Cardiac septum (tissue), 1 donor: Measurements from ENCODE around the gene PRODH2. TPM values are rescaled to one million over a fixed set of nuclear protein-coding genes. Genes with fewer than 3 reads are reported as not detected.
"Not testable (repeated sequence)": the region's sequence is repeated elsewhere in the genome, so short reads cannot be mapped to it uniquely, and the experiment has no call there.

ENCODE experiments used
- DNase-seq: peaks from one replicate; pipeline ENCODE4 v3.0.0-alpha.2; 2020; ENCODE audit warnings: low spot score
- intact Hi-C: fragments of 100-400 bp; cut with DNase I; formaldehyde crosslinking; loops from one replicate; pipeline ENCODE4 v1.14.0; 2022
- total RNA-seq: library from RNA; stranded (reverse); fragmentation: NEBNext Ultra II Directional; extraction: Animal tissue kit (Norgen Biotek cat#: 25700); gene quantifications from one replicate; pipeline ENCODE4 v1.2.1, GENCODE V29; 2021
- donor health status: DM: no; HTN: no; CAD: no.

PRODH2 gene
- total RNA-seq, 1 donor from 2014 or later = not detected

DNA sequence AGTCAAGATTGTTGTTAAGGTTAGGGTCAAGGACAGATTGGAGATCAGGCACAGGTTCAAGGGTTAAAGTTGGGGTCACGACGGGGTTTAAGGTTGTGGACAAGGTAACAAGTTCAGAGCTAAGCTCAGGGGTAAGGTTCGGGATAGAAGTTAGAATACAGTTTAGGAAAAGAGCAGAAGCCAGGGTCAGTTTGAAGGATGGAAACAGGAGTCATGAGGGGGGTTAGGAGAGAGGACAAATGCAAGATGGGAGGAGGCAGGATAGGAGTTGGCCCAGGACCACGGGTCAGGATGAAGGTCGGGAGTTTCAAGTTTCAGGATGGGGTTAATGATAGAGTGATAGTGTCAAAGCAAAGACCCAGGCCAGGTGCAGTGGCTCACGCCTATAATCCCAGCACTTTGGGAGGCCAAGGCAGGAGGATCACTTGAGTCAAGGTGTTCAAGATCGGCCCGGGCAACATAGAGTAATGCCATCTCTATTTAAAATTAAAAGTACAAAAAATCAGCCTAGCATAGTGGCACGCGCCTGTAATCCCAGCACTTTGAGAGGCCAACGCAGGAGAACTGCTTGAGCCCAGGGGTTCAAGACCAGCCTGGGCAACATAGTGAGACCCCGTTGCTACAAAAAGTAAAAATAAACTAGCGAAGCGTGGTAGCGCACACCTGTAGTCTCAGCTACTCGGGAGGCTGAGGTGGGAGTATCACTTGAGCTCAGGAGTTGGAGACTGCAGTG lies 32.0 kb upstream of the PRODH2 start:
- intact Hi-C loops = no loop called here

DNA sequence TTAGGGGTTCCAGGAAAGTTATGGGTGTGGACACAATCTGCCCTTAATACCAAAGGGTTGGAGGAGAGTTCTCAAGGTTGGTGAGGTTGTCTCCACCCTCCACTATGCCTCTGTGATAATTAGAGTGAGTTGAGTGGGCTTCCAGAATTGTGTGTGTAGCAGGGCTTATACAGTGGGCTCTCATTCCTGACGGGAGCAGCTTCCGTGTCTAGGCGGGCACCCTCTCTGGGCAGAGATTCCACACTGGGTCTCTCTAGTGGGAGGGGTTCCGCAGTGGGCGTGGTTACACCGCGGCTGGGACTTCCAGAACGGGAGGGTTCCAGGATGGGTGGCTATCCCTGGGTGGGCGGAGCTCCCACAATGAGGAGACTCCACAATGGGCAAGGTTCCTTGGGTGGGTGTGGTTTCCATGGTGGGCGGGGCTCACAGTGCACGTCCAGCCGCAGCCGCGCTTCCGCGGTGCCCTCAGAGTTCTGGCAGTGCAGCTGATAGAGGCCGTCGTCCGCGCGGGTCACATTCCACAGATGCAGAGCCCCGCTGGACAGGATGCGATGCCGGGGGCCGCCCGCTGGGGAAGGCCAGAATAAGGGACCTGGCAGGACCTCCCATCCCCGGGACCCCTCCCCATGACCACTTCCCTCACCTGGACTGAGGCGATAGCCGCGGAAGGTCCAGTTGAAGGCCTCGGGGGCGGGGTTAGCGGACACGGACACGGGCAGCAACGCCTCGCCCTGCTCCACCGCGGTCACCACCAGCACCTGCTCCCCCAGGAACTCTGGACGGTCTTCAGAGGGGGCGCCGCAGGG lies 31.2 kb upstream of the PRODH2 start:
- intact Hi-C loops = no loop called here
- DNase-seq = no peak

More for the DNA sequence above, 32.0 kb upstream of the PRODH2 start:
- DNase-seq = no peak

DNA sequence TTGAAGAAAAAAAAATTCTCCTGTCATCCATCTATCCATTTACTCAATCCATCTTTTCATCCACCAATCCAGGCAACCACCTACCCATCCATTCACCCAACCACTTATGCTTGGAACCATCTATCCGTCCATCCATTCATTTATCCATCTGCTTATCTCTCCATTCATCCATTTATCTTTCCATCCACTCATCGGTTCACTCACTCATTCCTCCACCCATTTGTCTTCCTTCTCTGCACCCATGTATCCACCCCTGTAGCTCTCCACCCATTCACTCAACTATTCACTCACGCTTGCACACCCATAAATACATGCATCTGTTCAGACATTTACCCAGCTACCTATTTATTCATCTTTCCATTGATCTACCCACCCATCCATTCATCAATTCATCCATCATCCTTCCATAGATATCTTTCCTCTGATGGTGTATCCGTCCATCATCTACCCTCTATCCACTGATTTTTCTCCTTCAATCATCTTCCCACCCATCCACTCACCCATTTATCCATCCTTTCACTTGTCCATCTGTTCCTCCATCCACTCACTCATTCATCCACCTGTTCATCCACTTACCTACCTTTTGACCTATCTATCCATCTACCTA lies 30.1 kb upstream of the PRODH2 start:
- DNase-seq = no peak

DNA sequence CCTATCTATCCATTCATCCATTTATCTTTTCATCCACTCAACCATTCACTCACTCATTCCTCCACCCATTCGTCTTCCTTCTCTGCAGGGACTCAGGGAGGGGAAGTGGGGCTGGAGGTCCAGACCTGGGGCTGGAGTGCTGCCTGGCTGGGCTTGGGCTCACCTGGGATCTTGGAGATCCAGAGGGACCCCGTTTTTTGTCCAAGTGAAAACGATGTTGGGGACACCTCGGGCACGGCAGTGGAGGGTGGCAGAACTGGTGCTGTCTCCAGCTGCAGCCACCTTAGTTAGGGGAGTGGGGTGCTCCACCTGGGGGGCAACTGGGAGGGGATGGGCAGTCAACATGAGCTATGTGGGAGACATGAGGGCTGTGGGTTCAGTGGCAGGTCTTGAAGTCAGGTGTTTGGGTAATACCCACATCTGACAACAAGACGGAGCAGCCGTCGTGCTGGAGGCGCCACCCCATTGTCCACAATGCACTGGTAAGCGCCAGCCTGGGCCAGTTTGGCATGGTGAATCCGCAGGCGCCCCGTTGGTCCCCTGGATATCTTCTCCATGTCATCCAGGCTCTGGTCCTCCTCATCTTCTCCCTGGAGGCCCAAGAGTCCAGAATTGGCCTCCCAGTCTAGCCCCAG lies 29.4 kb upstream of the PRODH2 start:
- intact Hi-C loops = no loop called here
- no peak for DNase-seq

More for the DNA sequence above, 30.1 kb upstream of the PRODH2 start:
- intact Hi-C loops = no loop called here

DNA sequence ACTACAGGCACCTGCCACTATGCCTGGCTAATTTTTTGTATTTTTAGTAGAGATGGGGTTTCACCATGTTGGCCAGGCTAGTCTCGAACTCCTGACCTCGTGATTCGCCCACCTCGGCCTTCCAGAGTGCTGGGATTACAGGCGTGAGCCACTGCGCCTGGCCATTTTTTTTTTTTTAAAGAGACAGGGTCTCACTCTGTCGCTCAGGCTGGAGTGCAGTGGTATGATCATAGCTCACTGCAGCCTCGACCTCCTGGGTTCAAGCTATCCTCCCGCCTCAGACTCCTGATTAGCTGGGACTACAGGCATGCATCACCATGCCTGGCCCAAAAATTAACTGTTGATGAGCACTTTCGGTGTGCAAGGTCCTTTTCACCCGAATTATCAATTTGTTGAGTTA lies 23.5 kb upstream of the PRODH2 start:
- DNase-seq, intact Hi-C loops: not testable (repeated sequence)

DNA sequence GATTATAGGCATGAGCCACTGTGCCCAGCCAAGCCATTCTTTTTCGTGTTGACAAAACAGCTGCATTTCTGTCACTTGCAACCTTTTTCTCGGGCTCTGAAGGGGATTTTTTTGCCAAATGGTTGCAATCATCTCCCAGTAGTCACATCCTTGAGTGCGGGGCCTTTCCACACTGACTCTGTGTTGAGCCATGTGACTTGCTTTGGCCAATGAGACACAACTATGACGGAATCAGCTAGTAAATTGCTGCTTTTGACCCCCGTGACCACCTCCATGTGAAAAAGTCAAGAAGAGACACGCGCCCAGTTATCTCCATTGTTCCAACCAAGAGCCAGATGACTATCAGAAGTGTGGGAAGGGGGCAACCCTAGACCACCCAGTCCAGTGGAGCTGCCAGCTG lies 21.3 kb upstream of the PRODH2 start:
- intact Hi-C loops = no loop called here
- DNase-seq = no peak

DNA sequence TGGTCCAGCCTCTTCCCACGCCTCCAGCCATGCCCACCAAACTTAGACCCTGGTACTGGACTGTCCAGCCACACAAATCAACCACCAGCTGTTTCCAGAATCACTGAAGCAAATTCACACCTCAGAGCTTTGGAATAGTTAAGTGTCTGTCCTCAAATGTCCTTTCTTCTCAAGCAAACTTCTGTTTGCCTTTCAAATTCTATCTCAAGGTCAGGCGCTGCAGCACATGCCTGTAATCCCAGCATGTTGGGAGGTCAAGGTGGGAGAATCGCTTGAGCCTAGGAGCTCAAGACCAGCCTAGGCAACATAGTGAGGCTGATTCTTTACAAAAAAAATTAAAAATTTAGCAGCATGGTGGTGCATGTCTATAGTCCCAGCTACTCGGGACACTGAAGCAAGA lies 19.4 kb upstream of the PRODH2 start:
- intact Hi-C loops = no loop called here
- no peak for DNase-seq

DNA sequence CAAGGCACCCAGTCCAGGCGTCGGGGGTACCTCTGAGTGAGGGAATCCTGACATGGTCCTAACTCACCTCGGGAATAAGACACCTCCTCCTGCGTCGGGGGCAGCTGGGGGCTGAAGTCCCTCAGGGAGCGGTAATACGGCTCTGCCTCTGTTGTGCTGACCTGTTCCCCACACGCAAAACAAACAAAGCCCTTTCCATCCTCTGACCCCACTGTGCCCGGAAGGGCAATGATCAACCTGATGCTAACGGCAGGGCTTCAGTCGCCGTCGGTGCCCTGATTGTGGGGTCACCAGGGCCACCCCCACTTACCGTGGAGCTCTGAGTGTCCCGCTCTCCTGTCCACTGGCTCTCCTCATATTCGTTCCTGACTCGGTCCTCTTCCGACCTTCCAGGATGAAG lies 18.3 kb upstream of the PRODH2 start:
- intact Hi-C loops = no loop called here
- no peak for DNase-seq

DNA sequence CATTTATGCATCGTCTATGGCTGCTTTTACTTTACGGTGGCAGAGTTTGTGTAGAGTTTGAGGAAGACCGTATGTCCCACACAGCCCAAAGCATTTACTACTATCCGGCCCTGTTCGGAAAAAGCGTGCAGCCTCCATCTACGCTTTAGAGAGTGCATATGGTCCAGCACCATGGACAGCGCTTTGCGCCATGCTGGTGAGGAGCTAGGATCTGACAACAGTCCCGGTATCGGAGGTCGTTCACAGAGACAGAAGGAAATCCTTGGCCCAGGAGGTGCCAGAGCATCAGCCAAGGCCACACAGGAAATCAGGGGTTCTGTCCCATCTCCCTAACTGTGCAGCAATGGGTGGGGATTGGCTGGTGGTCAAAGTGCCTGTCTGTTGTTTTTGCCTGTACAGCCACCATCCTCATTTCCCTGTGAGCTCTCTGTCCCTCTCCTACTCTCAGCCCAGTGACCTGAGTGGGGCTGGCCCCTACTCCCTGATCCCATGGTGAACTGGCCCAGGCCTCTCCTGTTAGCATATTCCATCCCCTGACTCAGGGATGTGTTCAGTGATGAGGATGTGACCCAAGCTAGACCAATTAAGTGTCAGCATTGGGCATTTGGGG lies 16.2 kb upstream of the PRODH2 start:
- intact Hi-C loops = loop anchor here (10.0 kb wide), 1 partner anchor 114 kb away; the partner anchor contains the start of gene KMT2B
- DNase-seq = no peak

DNA sequence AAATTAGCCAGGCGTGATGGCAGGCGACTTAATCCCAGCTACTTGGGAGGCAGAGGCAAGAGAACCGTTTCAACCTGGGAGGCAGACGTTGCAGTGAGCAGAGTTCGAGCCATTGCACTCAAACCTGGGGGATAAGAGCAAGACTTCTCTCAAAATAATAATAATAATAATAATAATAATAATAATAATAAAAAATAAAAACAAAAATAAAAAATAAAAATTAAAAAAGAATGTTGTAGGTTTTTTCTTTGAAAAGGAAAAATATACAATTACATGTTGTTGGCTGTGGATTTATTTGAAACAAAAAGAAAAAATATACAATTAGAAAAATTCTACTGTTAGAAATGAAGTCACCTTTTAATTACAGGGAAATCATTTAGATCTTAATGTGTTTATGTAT lies 11.5 kb upstream of the PRODH2 start:
- no peak for DNase-seq
- intact Hi-C loops = loop anchor here (10.0 kb wide), 1 partner anchor 109 kb away; the partner anchor contains the start of gene KMT2B

DNA sequence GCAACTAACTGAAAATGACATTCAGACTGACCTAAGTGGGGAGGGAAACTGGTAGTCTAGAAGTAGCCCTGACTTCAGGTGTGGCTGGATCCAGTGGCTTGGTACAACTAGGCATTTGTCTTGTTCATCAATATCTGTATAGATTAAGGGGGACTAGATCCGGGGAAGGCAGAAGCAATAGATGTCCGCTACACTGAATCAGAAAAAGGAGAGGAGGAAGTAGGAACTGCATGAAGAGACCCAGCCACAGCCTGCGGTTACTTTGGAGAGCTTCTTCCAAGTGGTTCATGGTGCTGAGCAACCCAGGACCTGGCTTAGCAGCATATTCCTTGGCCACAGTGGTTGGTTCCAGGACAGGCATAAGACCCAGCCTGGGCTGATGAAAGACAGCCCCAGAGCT lies 9.9 kb upstream of the PRODH2 start:
- intact Hi-C loops = loop anchor here (10.0 kb wide), 1 partner anchor 108 kb away; the partner anchor contains the start of gene KMT2B

DNA sequence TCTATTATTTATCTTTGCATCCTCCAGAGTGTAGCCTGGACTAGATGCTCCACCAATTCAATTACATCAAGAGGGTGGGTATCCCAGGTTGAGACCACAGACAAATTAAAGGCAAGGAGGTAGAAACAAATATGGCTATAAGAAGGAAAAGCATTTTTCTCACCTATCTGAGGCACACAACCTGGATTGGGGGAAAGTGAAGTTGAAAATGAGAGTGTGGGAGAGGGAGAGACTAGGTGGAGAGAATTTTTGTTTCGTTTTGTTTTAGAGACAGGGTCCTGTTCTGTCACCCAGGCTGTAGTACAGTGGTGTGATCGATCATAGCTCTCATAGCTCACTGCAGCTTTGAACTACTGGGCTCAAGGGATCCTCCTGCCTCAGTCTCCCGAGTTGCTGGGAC lies 5.8 kb upstream of the PRODH2 start:
- intact Hi-C loops = no loop called here
- no peak for DNase-seq

More for the DNA sequence above, 9.9 kb upstream of the PRODH2 start:
- DNase-seq = no peak

DNA sequence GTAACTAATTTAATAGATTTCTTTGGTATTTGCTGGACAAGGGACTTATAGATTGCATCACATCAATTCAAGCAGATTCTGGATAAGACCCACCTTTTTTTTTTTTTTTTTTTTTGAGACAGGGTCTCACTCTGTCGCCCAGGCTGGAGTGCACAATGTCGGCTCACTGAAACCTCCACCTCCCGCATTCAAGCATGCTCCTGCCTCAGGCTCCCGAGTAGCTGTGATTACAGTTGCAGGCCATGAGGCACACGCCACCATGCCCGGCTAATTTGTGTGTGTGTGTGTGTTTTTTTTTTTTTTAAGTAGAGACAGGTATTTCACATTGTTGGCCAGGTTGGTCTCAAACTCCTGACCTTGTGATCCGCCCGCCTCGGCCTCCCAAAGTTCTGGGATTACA lies 4.2 kb upstream of the PRODH2 start:
- DNase-seq = no peak
- intact Hi-C loops = no loop called here

DNA sequence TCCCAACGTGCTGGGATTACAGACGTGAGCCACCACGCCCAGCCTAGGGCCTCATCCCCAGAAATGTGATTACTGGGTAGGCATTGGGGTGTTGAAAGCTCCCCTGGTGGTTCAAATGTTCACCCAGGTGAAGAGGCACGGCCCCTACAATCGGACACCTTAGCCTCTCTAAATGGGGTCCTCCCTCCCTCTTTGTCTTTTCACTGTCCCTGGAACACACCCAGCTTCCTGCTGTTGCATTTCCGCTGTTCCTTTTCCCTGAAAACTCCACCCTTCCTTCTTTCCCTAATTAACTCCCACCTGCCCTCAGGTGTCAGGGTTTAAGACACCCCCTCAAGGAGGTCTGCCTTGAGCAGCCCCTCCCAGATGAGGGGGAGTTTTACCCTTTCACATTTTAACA lies 3.6 kb upstream of the PRODH2 start:
- intact Hi-C loops = no loop called here
- DNase-seq = no peak

DNA sequence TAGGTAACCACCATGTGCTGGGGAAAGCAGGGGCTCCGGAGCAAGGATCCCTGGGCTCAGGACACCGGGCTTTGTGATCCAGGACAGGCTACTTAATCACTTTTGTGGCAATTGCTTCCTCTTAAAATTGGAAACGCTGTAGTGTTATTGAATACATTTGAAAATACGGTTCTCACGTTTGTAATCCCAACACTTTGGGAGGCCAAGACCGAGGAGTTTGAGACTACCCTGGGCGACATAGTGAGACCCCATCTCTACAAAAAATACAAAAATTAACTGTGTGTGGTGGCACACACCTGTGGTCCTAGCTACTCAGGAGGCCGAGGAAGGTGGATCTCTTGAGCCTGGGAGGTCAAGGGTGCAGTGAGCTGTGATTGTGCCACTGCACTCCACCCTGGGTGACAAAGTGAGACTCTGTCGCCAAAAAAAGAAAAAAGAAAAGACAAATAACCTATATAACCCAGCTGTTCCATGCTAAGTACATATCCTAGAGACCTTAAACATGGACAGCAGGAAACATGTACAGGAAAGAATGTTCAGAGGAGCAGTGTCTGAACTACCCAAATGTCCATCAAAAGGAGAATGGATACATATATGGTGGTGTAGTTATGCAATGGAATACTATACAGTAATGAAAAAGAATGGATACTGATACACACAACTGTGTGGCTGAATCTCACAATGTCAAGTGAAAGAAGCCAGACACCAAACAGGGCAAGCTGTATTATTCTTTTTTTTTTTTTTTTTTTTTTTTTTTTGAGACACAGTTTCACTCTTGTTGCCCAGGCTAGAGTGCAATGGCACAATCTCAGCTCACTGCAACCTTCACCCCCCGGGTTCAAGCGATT lies 622 bp upstream of the PRODH2 start:
- intact Hi-C loops = no loop called here
- no peak for DNase-seq

DNA sequence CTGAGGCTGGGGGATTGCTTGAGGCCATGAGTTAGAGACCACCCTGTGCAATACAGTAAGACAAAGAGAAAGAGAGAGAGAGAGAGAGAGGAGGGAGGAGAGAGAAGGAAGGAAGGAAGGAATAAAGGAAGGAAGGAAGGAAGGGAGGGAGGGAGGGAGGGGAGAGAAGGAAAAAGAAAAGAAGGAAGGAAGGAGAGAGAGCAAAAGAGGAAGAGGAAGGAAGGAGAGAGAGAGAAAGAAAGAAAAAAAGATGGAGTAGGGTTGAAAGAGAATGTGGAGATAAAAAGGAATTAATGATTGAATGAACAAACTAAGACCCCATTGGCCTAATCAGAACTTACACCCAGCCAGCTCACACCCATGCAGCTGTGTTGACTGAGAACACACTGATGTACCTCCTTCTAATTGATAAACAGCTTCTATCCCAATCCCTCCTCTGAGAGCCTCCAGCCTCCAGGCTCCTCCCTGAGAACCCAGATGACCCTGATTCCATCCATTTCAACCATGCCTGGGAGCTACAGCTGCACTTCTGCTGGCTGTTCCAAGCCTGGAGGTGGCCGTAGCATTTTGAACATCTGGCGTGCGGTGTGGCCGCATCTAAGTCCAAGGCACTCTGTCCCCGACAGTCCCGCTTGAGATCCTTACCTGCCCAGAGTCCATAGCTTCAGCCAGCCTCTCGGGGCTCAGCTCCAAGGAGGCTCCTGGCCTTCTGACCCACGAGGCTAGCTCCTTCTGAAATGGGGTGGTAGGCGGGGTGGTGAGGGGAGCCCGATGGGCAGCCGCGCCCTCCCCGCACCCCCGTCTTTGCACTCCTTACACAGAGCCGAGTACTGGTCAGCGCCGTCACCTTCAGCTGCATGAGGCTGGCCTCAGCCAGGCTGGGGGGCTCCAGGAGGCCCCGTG lies 1.1 kb downstream of the PRODH2 start:
- no peak for DNase-seq
- intact Hi-C loops = no loop called here

DNA sequence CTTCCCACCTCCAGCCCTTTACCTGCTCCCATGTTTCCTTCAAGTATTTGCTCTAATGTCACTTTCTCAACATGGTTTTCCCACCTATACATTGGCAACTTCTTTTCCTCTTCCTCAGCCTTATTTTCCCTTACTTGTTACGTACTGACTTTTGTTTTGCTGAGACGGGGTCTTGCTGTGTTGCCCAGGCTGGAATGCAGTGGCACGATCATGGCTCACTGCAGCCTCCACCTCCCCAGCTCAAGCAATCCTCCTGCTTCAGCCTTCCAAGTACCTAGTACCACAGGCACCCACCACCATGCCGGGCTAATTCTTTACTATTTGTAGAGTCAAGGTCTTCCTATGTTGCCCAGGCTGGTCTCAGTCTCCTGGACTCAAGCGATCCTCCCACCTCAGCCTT lies 5.0 kb downstream of the PRODH2 start:
- no peak for DNase-seq
- intact Hi-C loops = no loop called here

DNA sequence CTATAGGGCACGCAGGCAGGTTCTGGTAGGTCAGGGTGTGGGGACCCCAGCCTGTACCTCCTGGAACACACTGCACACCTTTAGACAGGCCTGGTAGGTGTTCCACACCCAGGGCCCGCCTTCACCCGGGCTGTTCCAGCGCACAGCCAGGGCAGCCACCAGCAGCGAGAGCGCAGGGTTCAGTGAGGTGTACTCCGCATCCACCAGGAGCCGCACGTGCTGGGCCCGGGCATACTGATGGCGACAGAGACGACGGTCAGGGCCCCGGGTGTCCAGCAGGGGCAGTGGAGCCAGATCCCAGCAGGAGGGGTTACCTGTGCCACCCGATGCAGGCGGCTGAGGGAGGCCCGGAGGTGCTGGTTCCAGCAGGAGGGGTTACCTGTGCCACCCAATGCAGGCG lies 6.0 kb downstream of the PRODH2 start:
- intact Hi-C loops = no loop called here
- no peak for DNase-seq
